GM21526 (cell line): ENCODE results near the gene PAX2.

Source experiments
- ATAC-seq: cut with Tn5 transposase; IDR thresholded peaks from one replicate; pipeline ENCODE4 v1.9.1; 2021; ENCODE audit warnings: moderate library complexity; ENCODE audit not compliant: unreplicated experiment, low FRiP score

PAX2 gene

DNA sequence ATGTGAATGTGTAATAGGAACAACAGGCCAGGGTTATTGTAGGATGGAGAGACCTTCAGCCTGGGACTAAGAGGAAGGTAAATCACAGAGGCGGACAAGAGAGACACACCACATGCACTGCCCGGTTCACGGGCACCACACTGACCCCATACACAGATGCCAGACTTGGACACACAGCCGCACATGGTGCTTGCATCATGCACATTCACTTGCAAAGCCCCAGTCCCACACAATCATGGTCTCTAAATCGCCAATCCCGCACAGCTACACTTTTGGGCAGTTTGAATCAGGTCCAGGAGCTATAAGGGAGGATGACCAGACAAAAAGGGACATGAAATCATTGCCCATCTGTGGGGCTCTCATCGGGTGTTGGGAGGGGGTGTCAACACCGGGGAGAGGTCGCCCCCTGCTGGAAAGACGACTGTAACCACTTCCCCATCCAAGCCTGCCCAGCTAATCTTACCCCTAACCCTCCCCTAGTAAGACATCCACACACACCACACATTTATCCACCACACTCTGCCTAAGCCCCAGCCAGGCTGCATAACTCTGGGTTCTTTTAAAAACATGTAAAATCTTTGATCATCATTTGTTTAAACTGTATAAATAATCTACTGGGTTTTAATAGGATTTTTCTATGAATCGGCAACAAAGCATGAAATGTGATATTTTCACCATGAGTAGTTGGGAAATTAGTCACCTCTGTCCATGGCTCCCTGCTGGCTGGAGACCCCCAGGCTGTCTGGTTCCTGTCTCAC, 126.8 kb downstream of the PAX2 start:
- no peak for ATAC-seq

DNA sequence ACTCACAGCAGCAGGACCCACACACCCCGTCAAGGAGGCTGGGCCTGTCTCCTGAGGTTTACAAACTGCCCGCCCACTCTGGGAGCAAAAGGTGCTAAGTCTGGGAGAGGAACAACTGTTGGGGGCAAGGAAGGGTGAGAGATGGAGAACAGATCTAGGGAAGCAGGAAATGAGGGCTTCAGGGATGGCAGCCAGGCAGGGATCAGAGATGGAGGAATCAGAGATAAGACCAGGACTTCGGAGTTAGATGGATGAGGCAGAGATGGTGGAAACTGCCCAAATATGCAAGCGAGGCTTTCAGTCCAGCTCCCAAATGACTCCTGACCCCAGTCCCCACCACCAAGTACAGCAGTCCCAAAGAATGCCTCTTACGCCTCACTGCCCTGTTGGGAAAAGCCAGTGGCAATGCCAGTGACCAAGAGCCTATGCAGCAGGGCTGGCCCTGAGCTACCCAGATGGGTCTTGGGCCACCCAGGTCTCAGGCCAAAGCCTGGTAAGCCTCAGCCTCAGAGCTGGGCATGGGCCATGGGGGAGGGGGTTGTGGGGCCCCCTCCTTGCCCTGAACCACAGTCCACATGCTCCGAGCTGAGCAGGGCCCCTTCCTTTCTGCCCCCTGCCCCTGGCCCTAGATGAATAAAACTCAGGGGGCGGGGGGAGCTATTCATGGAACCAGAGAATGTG, 127.9 kb downstream of the PAX2 start:
- ATAC-seq = no peak

DNA sequence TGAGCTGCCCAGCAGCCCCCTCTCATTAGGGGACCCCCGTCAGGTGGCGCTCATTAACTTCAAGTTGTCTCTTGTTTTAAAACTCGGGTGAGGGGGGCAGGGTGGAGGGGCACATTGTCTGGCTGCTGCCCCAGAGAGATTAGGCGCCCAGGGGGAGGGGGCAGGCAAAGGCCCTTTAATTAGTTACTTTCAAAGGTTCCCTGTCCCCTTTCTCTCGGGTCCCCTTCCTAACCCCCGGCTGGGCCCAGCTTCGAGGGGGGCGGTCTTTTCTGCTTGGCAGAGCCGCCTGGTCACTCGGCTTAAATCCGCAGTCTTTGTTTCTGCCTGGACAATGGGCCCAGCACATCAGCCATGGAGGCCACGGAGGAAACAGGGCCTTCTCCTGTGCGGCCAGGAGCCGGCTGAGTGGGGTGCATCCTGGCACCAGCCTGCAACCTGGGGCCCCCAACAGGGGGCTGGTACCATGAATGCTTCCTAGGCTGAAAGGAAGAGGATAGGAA, 128.5 kb downstream of the PAX2 start:
- ATAC-seq = no peak

DNA sequence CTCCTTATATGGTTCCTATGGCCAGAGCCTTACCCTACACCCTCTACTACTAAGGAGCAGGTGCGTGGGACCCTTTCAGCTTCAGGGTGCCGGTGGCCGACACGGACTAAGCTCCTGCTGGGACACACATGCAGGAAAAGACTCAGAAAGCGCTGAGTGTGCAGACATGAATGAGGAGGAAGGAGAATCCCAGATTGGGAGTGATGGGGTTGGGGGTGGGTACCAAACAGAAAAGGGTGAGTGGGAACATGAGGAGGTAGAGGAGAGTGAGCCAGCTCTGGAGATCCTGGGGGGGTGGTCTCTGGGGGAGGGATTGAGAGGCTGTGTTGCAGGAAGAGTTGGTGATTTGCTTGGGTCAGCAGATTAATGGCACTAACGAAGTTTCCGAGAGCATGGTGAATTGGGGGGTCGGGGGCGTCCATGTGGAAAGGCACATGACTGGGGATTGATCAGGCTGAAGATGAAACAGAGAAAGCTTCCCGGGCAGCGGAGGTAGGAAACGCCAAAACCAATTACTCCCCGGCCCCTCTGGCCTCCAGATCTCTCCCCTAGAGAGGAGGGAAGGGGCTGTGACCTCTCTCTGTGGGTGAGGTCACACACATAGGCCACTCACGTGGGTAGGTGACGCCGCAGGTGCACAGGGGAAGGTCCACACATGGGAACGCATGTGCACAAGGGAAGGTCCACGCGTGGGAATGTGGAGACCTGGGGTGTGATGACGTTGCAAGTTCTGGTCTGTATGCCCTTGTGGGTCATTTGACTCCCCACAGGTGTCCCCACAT, 129.5 kb downstream of the PAX2 start:
- ATAC-seq = no peak

DNA sequence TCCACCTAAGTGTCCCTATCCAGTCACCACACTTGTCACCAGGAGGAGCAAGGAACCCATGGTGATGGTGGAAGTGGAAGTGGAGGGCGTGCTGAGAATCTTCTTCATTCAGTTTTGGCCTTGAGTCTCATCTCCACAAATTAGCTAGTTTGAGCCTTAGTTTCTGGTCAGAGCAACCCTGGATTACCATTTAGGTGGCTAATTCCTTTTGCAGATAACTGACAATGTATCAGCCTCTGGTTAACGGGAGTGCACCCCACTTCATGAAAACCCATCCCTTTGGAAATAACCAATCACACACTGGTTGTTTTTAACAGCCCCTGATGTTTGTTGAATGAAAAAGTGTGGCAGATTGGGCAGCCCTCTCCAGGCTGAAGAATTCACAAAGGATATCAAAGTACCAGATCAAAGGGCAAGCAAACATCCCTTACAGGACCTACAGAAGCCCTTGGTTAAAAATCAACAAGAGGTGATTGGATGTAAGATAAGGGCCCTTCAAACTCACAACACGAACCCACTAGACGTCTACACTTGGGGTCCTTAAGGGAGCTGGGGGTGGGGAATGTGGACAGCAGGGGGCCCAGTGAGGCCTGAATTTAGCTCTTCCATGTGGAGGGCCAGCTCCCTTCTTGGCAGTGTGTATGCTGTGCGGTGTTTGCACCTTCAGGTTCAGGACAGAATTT, 130.2 kb downstream of the PAX2 start:
- ATAC-seq = no peak

DNA sequence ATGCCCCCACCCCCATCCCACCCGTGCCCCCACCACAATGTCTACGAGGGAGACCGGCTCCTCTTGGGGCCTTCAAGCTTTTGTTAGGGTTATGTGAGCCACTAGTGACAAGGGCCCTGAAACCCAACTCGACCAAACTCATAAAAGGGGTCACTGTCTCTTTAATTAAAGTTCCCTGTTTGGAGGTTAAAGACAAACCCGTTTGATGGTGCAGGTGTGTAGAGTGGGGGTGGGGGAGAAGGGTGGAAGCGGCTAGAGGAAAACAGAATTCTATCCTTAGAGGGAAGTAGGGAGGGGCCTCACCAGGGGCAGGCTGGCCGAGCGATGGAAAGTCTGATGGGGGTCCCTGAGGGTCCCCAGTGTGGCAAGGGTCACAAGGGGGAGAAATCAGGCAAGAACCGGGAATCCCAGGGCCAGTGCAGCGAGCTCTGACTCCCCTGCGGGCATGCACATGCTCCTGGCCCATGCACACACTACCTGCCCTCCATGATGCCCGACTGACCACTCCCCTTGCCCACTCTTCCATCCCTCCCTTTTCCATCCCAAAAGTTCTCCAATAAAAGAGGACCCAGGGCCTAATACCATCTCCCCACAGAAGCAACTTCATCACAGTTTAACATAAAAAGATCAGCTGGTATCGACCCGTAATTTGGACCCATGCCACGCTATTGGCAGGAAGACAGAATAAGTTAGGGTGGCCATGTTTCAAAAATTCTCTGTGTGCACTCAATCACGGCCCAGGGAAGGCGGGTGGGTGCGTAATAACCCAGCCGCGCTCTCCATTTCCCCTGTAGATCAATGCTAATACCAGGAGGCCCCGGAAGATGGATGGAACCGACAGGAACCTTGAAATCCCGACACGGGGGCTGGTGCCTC, 131.4 kb downstream of the PAX2 start:
- no peak for ATAC-seq

DNA sequence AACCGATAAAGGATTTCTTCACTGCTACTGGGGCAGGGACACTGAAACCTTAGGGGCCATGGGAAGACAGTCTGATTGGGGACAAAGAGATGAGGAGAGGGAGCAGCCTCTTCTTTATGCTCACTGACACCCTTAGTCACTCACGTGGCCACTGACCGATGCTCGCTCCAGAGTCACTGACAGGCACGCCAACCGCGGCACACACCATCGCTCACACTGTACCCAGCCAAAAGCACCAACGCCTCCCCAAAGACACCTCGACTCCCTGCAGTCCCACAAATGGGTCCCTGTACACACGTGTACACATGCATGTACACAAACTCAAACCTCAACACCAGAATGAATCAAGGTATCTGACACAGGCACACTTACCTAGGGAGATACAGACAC, 132.1 kb downstream of the PAX2 start:
- no peak for ATAC-seq

DNA sequence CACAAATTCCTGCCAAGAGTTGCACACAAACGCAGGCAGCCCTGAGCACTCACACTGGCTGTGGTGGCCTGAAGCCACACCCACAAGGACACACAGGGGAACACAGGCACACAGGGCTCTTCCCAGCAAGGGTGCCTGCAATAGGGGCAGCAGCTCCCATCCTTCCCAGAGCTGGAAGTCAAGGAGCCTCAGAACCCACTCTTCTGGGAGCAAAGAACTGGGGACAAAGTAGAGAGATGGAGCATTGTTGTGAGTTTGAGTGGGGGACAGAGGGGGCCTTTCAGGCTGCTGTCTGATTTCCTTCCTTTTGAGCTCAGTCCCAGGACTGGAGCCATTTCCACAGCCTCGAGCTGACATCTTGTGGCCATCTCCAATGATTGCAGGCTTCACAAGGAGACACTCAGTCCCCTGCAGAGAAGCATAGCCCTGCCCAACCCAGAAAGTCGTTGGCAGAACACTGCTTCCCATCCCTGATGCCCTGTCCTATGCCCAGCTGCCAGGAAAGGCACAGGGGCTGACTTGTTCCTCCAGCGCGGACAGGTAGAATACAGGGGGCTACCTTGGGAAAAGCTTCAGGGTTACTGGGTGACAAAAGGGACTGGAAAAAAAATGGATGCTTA, 133.0 kb downstream of the PAX2 start:
- ATAC-seq = no peak
